Ascending aorta (tissue), 2 donors: ENCODE measurements around the gene ANKRD44. TPM values are rescaled to one million over a fixed set of nuclear protein-coding genes. Genes with fewer than 3 reads are reported as not detected.

ENCODE experiments used
- DNase-seq, 2 donors: peaks; one replicate each; pipeline ENCODE4 v3.0.0-alpha.2; 2019; ENCODE audit warnings: low spot score in 2 of 2
- H3K27ac ChIP-seq, 2 donors: fragments of 200-600 bp; sonication (generic); one replicate each; pipeline ENCODE4 v1.5.1; 2016 to 2017; ENCODE audit warnings: mild to moderate bottlenecking in 1 of 2
- H3K27me3 ChIP-seq: fragments of 200-600 bp; sonication (generic); one replicate; pipeline ENCODE4 v1.5.1; 2017
- H3K36me3 ChIP-seq, 2 donors: fragments of 200-600 bp; sonication (generic); one replicate each; pipeline ENCODE4 v1.5.1; 2016
- H3K4me1 ChIP-seq, 2 donors: fragments of 200-600 bp; sonication (generic); one replicate each; pipeline ENCODE4 v1.5.1; 2016 to 2017; ENCODE audit warnings: mild to moderate bottlenecking in 1 of 2
- H3K4me3 ChIP-seq, 2 donors: fragments of 200-600 bp; sonication (generic); one replicate each; pipeline ENCODE4 v1.5.1; 2016 to 2017; ENCODE audit warnings: mild to moderate bottlenecking in 1 of 2
- H3K9me3 ChIP-seq, 2 donors: fragments of 200-600 bp; sonication (generic); one replicate each; pipeline ENCODE4 v1.5.1; 2016
- intact Hi-C: fragments of 100-400 bp; cut with DNase I; formaldehyde crosslinking; loops from one replicate; pipeline ENCODE4 v1.15.1; 2023
- total RNA-seq: library from RNA; depleted of rRNA; stranded (reverse); fragments of >200 nt; gene quantifications from one replicate; pipeline ENCODE4 v1.1.0, GENCODE V29; 2016
- TF ChIP-seq, protein P1 (sequence below), 3 experiments: fragments of 200-600 bp in 2 of 3; fragments of 450-650 bp in 1 of 3; sonication (generic) in 2 of 3; IDR thresholded peaks; one replicate each; pipeline ENCODE4 v1.5.1; 2016 to 2019; ENCODE audit warnings: antibody characterized with exemption in 3 of 3, mild to moderate bottlenecking in 1 of 3, moderate library complexity in 1 of 3

Gene ANKRD44
- total RNA-seq, 1 donor from 2014 or later: 66.3 TPM

GRCh38 chr2:197161774-197162173 lies 148.8 kb downstream of the ANKRD44 start:
- Histone ChIP-seq H3K4me1 (peaks cover 0 to 13% of the 10 kb centered on the region in 2 donors), H3K4me3 (no peak overlapping the region), H3K27ac (no peak overlapping the region), H3K27me3 (no peaks in the 10 kb centered on the region), H3K9me3 (no peaks in the 10 kb centered on the region), H3K36me3 (no peaks in the 10 kb centered on the region)
- DNase-seq: no peak
- intact Hi-C loops: no loop called here
- TF ChIP-seq, protein P1, sequence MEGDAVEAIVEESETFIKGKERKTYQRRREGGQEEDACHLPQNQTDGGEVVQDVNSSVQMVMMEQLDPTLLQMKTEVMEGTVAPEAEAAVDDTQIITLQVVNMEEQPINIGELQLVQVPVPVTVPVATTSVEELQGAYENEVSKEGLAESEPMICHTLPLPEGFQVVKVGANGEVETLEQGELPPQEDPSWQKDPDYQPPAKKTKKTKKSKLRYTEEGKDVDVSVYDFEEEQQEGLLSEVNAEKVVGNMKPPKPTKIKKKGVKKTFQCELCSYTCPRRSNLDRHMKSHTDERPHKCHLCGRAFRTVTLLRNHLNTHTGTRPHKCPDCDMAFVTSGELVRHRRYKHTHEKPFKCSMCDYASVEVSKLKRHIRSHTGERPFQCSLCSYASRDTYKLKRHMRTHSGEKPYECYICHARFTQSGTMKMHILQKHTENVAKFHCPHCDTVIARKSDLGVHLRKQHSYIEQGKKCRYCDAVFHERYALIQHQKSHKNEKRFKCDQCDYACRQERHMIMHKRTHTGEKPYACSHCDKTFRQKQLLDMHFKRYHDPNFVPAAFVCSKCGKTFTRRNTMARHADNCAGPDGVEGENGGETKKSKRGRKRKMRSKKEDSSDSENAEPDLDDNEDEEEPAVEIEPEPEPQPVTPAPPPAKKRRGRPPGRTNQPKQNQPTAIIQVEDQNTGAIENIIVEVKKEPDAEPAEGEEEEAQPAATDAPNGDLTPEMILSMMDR (IDR thresholded peaks at IDR 0.05): no peak

DNA sequence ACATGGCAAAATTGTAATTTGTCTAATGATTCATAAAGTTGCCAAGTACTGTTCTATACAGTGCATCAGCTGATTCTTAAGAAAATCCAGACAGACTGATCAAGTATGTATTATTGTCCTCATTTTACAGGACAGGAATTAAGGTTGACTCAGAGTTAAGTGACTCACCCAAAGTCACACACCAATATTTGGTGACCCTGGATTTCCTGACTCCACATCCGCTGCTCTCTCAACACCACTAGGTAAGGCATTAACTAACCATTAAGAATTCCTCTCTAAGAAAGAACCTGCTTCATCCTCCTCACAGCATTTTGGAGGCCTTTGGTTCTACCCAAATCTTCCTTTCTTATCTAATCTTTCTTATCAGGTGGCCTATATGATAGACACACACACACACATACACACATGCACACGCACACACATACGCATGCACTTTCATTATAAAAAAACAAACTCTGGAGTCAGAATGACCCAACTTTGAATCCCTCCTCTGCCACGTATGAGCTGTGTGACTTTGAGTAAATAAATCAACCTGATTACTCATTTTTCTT lies 150.8 kb downstream of the ANKRD44 start:
- TF ChIP-seq, protein P1 (IDR thresholded peaks at IDR 0.05): no peak
- Histone ChIP-seq H3K36me3 (no peaks in the 10 kb centered on the region), H3K4me1 (peaks cover 0 to 13% of the 10 kb centered on the region in 2 donors), H3K4me3 (no peak overlapping the region), H3K27ac (peak overlapping the region; percentile 59 to 84), H3K27me3 (no peaks in the 10 kb centered on the region), H3K9me3 (no peaks in the 10 kb centered on the region)
- DNase-seq: no peak
- intact Hi-C loops: loop anchor here (5.0 kb wide), 1 partner anchor 33 kb away; no protein-coding TSS in a partner anchor

- H3K27me3 ChIP-seq: no peaks in the 10 kb centered on the region
- no peaks in the 10 kb centered on the region for H3K36me3 ChIP-seq
- H3K9me3 ChIP-seq: no peaks in the 10 kb centered on the region
- TF ChIP-seq, protein P1 (IDR thresholded peaks at IDR 0.05): no peak
- no peak for DNase-seq
- H3K4me3 ChIP-seq: peak overlapping the region in 1 of 2 donors; percentile 47
- peaks cover 0 to 13% of the 10 kb centered on the region in 2 donors for H3K4me1 ChIP-seq
- peak overlapping the region; percentile 59 to 84 for H3K27ac ChIP-seq
- intact Hi-C loops: loop anchor here (5.0 kb wide), 1 partner anchor 33 kb away; no protein-coding TSS in a partner anchor
Measured at GRCh38 chr2:197158591-197159550, 151.7 kb downstream of the ANKRD44 start.

- Histone ChIP-seq H3K27ac (peak overlapping the region; percentile 59 to 84), H3K4me3 (peak overlapping the region in 1 of 2 donors; percentile 47), H3K9me3 (no peaks in the 10 kb centered on the region), H3K4me1 (peaks cover 0 to 13% of the 10 kb centered on the region in 2 donors), H3K36me3 (no peaks in the 10 kb centered on the region), H3K27me3 (no peaks in the 10 kb centered on the region)
- no peak for DNase-seq
- intact Hi-C loops: loop anchor here (5.0 kb wide), 1 partner anchor 34 kb away; no protein-coding TSS in a partner anchor
- TF ChIP-seq, protein P1 (IDR thresholded peaks at IDR 0.05): no peak
Measured at GRCh38 chr2:197157879-197158537, 152.6 kb downstream of the ANKRD44 start.

DNA sequence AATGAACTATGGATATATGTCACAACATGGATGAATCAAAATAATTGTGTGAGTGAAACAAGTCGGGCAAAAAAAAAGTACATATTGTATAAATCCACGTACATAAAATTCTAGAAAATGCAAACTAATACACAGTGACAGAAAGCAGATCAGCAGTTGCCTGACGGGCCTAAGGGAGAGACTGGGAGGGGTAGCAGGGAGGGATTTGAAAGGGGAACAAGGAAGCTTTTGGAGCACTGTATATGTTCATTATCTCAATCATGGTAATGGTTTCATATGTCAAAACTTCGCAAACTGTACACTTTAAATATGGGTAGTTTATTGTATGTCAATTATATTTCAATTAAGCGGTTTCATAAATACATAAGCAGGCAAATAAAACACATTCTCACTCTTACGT lies 153.8 kb downstream of the ANKRD44 start:
- no peaks in the 10 kb centered on the region for H3K36me3 ChIP-seq
- intact Hi-C loops: loop anchor here (5.0 kb wide), 1 partner anchor 36 kb away; no protein-coding TSS in a partner anchor
- TF ChIP-seq, protein P1 (IDR thresholded peaks at IDR 0.05): no peak
- H3K9me3 ChIP-seq: no peaks in the 10 kb centered on the region
- H3K4me1 ChIP-seq: peaks cover 0 to 24% of the 10 kb centered on the region in 2 donors
- no peak overlapping the region for H3K27ac ChIP-seq
- no peak overlapping the region for H3K4me3 ChIP-seq
- no peaks in the 10 kb centered on the region for H3K27me3 ChIP-seq
- DNase-seq: no peak
